Central memory CD8-positive, alpha-beta T cell (primary cell): ENCODE measurements around the gene FUT7.

Experiments used
- ATAC-seq: fragments of 150-1000 bp; cut with Tn5 transposase; replicated peaks from 2 replicates; pipeline ENCODE4 v1.10.0; 2022; ENCODE audit warnings: mild to moderate bottlenecking, moderate FRiP score, moderate number of reproducible peaks; ENCODE audit not compliant: poor library complexity, severe bottlenecking; ENCODE audit errors: extremely low read depth
- DNase-seq, 2 donors: peaks; one replicate each; pipeline ENCODE4 v3.0.0; 2021; ENCODE audit warnings: low spot score in 2 of 2
- H3K27ac Mint-ChIP-seq: one replicate; pipeline ENCODE4 v1.8.0; 2022; ENCODE audit warnings: low read depth, mild to moderate bottlenecking, moderate library complexity, mixed read lengths
- H3K27me3 Mint-ChIP-seq: one replicate; pipeline ENCODE4 v1.8.0; 2022; ENCODE audit warnings: mixed read lengths
- H3K36me3 Mint-ChIP-seq: one replicate; pipeline ENCODE4 v1.8.0; 2022; ENCODE audit warnings: mild to moderate bottlenecking, moderate library complexity, mixed read lengths; ENCODE audit not compliant: insufficient read depth
- H3K4me1 Mint-ChIP-seq: one replicate; pipeline ENCODE4 v1.8.0; 2022; ENCODE audit warnings: mixed read lengths
- H3K4me3 Mint-ChIP-seq: one replicate; pipeline ENCODE4 v1.8.0; 2022; ENCODE audit warnings: mild to moderate bottlenecking, moderate library complexity, mixed read lengths
- H3K9me3 Mint-ChIP-seq: one replicate; pipeline ENCODE4 v1.8.0; 2022; ENCODE audit warnings: mixed read lengths

Gene FUT7

GRCh38 chr9:137020771-137021567, 10.9 kb downstream of the FUT7 start:
- Mint-ChIP-seq H3K36me3 (peaks cover 6% of the 10 kb centered on the region), H3K4me1 (peaks cover 9% of the 10 kb centered on the region), H3K4me3 (no peak overlapping the region), H3K27ac (no peak overlapping the region), H3K9me3 (no peaks in the 10 kb centered on the region), H3K27me3 (no peaks in the 10 kb centered on the region)
- ATAC-seq (no peak), DNase-seq (no peak)

GRCh38 chr9:137019891-137020683, 11.8 kb downstream of the FUT7 start:
- no peaks in the 10 kb centered on the region for H3K9me3 Mint-ChIP-seq
- no peaks in the 10 kb centered on the region for H3K27me3 Mint-ChIP-seq
- DNase-seq (no peak), ATAC-seq (no peak)
- H3K27ac Mint-ChIP-seq, result no peak overlapping the region
- peaks cover 5% of the 10 kb centered on the region for H3K4me1 Mint-ChIP-seq
- H3K36me3 Mint-ChIP-seq, result peaks cover 6% of the 10 kb centered on the region
- H3K4me3 Mint-ChIP-seq, result no peak overlapping the region

GRCh38 chr9:137018761-137019559, 12.9 kb downstream of the FUT7 start:
- Mint-ChIP-seq H3K27me3 (no peaks in the 10 kb centered on the region), H3K9me3 (no peaks in the 10 kb centered on the region), H3K27ac (no peak overlapping the region), H3K36me3 (peaks cover 5% of the 10 kb centered on the region), H3K4me1 (peaks cover 5% of the 10 kb centered on the region), H3K4me3 (no peak overlapping the region)
- ATAC-seq, result no peak
- DNase-seq, result no peak

DNA sequence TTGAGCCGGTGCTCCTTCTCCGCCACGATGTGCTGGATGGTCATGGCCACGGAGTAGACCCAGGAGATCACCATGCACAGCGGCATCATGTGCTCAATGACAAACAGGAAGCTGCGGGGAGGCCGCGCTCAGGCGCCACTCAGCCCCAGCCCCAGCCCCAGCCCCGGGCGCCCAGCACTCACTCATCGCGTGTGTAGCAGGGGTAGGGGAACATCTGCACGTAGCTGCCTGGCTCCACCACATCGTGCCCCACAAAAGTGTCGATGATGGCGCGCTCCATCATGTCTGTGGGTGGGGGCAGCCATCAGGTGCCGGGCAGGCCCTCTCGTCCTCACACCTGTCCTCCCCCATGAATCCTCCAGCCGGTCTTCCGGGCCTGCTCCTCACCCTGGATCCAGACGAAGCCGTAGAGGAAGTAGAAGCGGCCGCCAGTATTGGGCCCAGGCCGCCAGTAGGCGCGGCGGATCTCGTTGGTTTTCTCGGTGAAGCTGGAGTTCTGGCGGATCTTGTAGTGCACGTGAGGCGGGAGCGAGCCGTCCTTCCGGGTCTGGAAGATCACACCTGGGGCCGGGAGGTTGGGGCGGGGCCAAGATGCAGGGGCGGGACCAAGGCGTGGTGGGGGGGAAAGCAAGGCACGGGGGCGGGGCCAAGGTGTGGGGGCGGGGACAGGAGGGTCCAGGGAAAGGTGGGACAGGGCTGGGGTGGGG, 13.9 kb downstream of the FUT7 start:
- Mint-ChIP-seq H3K4me3 (no peak overlapping the region), H3K27ac (no peak overlapping the region), H3K9me3 (no peaks in the 10 kb centered on the region), H3K36me3 (peaks cover 2% of the 10 kb centered on the region), H3K27me3 (no peaks in the 10 kb centered on the region), H3K4me1 (peaks cover 5% of the 10 kb centered on the region)
- ATAC-seq (no peak), DNase-seq (no peak)

GRCh38 chr9:137017071-137017470, 14.8 kb downstream of the FUT7 start:
- no peak for ATAC-seq
- Mint-ChIP-seq H3K9me3 (no peaks in the 10 kb centered on the region), H3K4me3 (no peak overlapping the region), H3K27ac (no peak overlapping the region), H3K36me3 (peaks cover 4% of the 10 kb centered on the region), H3K27me3 (no peaks in the 10 kb centered on the region), H3K4me1 (peaks cover 3% of the 10 kb centered on the region)
- no peak for DNase-seq

DNA sequence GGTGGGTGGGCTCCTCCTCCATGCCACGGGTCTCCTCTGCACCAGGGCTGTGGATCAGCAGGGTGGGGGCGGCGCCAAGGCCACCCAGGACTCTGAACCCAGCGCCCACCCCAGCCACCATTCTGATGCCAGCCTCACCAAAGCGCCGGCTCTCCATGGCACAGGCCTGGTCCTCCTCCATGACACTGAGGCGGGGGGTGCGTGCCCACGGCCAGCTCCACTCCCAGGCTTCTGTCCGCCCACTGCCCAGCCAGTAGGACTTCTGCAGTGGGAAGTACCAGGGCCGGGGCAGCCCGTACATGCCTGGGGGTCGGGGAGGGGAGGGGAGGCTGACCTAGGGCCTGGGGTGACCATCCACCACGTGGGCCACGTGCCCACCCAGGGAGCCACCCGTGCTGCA, 15.5 kb downstream of the FUT7 start:
- DNase-seq (no peak), ATAC-seq (no peak)
- peaks cover 4% of the 10 kb centered on the region for H3K36me3 Mint-ChIP-seq
- no peaks in the 10 kb centered on the region for H3K27me3 Mint-ChIP-seq
- no peak overlapping the region for H3K27ac Mint-ChIP-seq
- no peaks in the 10 kb centered on the region for H3K4me1 Mint-ChIP-seq
- H3K9me3 Mint-ChIP-seq, result no peaks in the 10 kb centered on the region
- no peak overlapping the region for H3K4me3 Mint-ChIP-seq

GRCh38 chr9:137015976-137016375, 15.9 kb downstream of the FUT7 start:
- ATAC-seq, result no peak
- DNase-seq, result no peak
- Mint-ChIP-seq H3K27me3 (no peaks in the 10 kb centered on the region), H3K36me3 (peaks cover 7% of the 10 kb centered on the region), H3K4me1 (no peaks in the 10 kb centered on the region), H3K4me3 (no peak overlapping the region), H3K27ac (no peak overlapping the region), H3K9me3 (no peaks in the 10 kb centered on the region)

DNA sequence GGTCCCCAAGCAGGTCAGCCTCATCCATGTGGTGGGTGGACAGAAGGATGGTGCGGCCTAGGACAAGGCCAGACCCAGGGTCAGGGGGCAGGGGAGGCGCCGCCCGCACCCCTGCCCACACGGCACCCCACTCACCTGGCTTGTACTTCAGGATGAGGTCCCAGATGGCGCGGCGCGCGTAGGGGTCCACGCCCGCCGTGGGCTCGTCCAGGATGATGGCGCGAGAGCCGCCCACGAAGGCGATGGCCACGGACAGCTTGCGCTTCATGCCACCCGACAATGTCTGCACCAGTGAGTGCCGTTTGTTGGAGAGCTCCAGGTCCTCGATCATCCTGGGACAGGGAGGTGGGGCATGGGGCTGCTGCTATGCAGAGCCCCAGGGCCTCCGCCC, 16.4 kb downstream of the FUT7 start:
- no peaks in the 10 kb centered on the region for H3K9me3 Mint-ChIP-seq
- H3K27me3 Mint-ChIP-seq, result no peaks in the 10 kb centered on the region
- H3K4me1 Mint-ChIP-seq, result no peaks in the 10 kb centered on the region
- no peak overlapping the region for H3K27ac Mint-ChIP-seq
- ATAC-seq, result no peak
- no peak for DNase-seq
- H3K36me3 Mint-ChIP-seq, result peaks cover 8% of the 10 kb centered on the region
- no peak overlapping the region for H3K4me3 Mint-ChIP-seq

DNA sequence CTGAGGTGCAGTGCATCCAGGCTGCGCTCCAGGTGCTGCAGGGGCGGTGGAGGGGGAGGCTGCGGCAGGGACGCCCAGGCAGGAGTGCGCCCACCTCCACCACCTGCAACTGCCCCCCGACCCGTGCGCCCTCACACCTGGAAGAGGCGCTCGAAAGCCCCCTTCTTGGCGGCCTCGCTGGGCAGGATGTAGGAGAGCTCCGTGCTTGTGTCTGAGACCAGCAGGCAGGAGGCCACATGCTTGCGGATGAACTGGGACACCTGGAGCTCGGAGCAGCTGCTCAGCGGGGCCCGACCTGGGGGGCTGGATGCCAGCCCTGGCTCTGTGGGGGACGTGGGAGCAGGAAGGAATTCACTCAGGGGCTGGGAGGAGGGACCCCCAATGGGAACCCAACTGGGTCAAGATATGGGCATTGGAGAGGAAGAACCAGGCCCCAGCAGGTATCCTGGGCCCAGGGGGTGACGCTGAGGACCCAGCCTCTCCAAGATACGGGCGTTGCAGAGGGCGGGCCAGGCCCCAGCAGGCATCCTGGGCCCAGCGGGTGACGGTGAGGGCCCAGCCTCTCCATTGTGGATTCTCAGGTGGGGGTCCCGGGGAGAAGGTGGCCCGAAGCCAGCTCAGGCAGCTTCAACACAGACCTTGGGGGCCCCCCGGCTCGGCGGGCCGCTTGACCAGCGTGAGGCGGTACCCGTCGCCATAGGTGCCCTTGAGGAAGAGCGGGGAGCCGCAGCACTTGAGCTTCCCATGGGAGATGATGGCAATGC, 16.9 kb downstream of the FUT7 start:
- Mint-ChIP-seq H3K4me1 (no peaks in the 10 kb centered on the region), H3K27me3 (no peaks in the 10 kb centered on the region), H3K4me3 (no peak overlapping the region), H3K27ac (no peak overlapping the region), H3K36me3 (peaks cover 8% of the 10 kb centered on the region), H3K9me3 (no peaks in the 10 kb centered on the region)
- no peak for DNase-seq
- ATAC-seq, result no peak

- no peak for ATAC-seq
- no peak for DNase-seq
- no peaks in the 10 kb centered on the region for H3K9me3 Mint-ChIP-seq
- peaks cover 11% of the 10 kb centered on the region for H3K36me3 Mint-ChIP-seq
- no peaks in the 10 kb centered on the region for H3K27me3 Mint-ChIP-seq
- H3K4me1 Mint-ChIP-seq, result no peaks in the 10 kb centered on the region
- H3K4me3 Mint-ChIP-seq, result no peak overlapping the region
- H3K27ac Mint-ChIP-seq, result no peak overlapping the region
Measured at GRCh38 chr9:137014166-137014565, 17.7 kb downstream of the FUT7 start.

GRCh38 chr9:137013571-137013940, 18.3 kb downstream of the FUT7 start:
- Mint-ChIP-seq H3K27me3 (no peaks in the 10 kb centered on the region), H3K9me3 (no peaks in the 10 kb centered on the region), H3K36me3 (peaks cover 11% of the 10 kb centered on the region), H3K4me3 (no peak overlapping the region), H3K27ac (no peak overlapping the region), H3K4me1 (no peaks in the 10 kb centered on the region)
- no peak for ATAC-seq
- no peak for DNase-seq
